GM15510 (cell line): ENCODE data around the gene TBC1D22B.

ENCODE experiments used
- POLR2A ChIP-seq: IDR thresholded peaks from 3 replicates; pipeline ENCODE4 v1.6.1; 2011; ENCODE audit warnings: borderline replicate concordance; ENCODE audit not compliant: insufficient read length; ENCODE audit errors: extremely low read depth

Gene TBC1D22B

GRCh38 chr6:37372116-37372515 lies 114.5 kb downstream of the TBC1D22B start:
- TF ChIP-seq POLR2A, result no peak

DNA sequence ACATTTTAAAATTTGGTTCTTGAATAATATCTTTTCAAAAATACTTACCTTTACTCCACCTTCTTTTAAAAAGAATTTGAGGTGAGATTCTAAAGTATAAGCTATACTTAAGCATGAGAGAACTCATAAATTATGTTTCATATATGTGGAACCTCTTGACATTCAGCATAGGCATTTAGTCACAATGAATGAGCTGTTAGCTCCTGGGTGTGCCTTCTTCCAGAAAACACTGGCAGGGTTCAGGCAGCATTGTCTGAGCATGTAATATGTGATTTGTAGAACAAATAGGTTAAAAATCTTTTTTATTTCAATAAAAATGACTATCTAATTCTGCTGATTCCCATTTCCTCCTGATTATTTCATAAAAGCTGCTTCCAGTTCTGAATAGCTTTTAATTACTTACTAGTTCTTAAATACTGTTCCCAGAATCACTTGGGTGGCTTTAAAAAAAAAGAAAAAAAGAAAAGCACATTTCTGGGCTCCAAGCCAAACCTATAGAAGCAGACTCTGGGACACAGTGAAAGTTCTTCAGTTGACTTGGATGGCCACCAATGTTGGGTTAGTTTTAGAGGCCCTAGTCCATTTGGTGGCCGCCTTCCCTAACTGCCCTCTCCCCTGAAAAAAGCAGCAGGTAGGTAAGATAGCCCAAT lies 116.4 kb downstream of the TBC1D22B start:
- TF ChIP-seq POLR2A, result no peak

DNA sequence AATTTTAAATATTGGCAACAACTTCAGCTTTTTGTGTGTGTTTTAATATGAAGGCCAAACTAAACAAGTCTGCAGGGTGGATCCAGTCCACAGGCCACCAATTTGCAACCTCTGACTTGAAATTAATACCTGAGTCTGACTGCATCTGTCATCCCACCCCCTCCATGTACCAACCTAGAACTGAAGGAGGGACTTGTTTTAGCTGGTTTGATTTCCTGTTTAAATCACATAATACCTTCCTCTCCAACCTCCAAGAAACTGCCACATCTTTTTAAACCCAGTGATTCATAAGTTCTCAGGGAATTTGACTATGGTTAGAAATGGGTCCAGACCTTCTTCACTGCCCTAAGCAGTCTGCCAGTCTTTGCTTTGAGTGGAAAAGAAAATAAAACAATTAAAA lies 117.8 kb downstream of the TBC1D22B start:
- no peak for TF ChIP-seq POLR2A

DNA sequence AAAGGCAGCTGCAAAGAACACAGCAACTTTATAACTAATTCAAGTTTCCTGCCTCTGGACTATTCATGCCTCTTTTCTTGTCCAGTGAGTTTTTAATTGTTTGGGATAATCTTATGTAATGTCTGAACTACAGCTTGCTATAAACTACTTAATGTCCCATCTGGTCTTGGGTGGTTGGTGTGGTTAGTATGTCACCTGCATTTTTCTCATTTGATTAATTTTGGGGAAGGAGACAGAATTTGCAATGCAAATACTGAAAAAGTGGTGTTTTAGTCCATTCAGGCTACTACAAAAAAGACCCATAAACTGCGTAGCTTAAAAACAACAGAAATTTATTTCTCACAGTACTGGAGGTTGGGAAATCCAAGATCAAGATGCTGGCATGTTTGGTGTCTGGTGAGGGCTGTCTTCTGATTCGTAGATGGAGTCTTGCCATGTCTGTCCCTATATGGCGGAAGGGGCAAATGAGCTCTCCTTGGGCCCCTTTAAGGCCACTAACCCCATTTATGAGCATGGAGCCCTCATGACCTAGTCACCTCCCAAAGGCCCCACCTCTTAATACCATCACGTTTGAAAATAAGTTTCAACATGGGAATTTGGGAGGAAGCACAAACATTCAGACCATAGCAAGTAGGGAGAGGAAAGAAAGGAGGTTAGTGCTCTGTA lies 118.6 kb downstream of the TBC1D22B start:
- no peak for TF ChIP-seq POLR2A

DNA sequence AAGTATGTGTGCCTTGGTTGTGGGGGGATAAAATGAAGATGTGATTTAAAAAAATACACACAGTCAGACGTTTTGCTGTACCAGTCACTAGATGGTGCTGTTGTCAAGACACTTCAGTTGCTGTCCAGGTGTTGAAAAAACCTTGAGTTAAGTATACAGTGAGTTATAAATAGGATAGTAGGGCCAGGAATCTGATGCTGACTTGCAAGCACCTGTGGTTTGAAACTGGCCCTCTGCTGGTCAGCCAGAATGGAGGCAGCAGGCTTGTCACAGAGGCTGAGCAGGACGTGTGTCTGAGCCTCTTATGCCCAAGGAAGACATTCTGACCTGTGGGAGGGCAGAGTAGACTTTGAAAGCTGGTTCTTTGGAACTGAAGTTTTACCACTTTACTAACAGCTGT lies 124.0 kb downstream of the TBC1D22B start:
- no peak for TF ChIP-seq POLR2A
